GM12865 (cell line): ENCODE results near the gene KDM8.
A peak's percentile ranks its signal among the peaks of the same experiment; 100 is the strongest.

Source experiments
- DNase-seq: peaks from one replicate; pipeline ENCODE4 v3.0.0; 2010; ENCODE audit warnings: low read depth
- H3K4me3 ChIP-seq: 2 replicates; pipeline ENCODE4 v1.5.1; 2011; ENCODE audit warnings: mild to moderate bottlenecking, low read depth, low read length, control low read depth
- CTCF ChIP-seq: IDR thresholded peaks from 2 replicates; pipeline ENCODE4 v1.5.1; 2011; ENCODE audit warnings: low read length, control low read depth, low read depth, inconsistent platforms; ENCODE audit not compliant: insufficient read depth; ENCODE audit errors: missing control alignments

The KDM8 gene

GRCh38 chr16:27234171-27234570 lies 30.8 kb downstream of the KDM8 start:
- no peak for DNase-seq
- no peak overlapping the region for H3K4me3 ChIP-seq
- no peak for TF ChIP-seq CTCF

GRCh38 chr16:27234603-27235002 lies 31.3 kb downstream of the KDM8 start:
- no peak for DNase-seq
- no peak for TF ChIP-seq CTCF
- no peak overlapping the region for H3K4me3 ChIP-seq

- H3K4me3 ChIP-seq, result no peak overlapping the region
- TF ChIP-seq CTCF, result peak; percentile 84
- peak; percentile 83 for DNase-seq
Measured at GRCh38 chr16:27235055-27235937, 32.0 kb downstream of the KDM8 start.

GRCh38 chr16:27235938-27236245 lies 32.6 kb downstream of the KDM8 start:
- TF ChIP-seq CTCF, result no peak
- no peak for DNase-seq
- H3K4me3 ChIP-seq, result no peak overlapping the region

- TF ChIP-seq CTCF, result no peak
- H3K4me3 ChIP-seq, result peak overlapping the region; percentile 21
- no peak for DNase-seq
Measured at GRCh38 chr16:27236635-27237218, 33.4 kb downstream of the KDM8 start.

- H3K4me3 ChIP-seq, result peak overlapping the region; percentile 21
- TF ChIP-seq CTCF, result no peak
- peak; percentile 76 for DNase-seq
Measured at GRCh38 chr16:27237219-27238015, 34.1 kb downstream of the KDM8 start.
